Osteoblast (primary cell): ENCODE data around the gene SLC25A6. TPM values are rescaled to one million over a fixed set of nuclear protein-coding genes. Genes with fewer than 3 reads are reported as not detected.

ENCODE experiments used
- DNase-seq: peaks from one replicate; pipeline ENCODE4 v3.0.0; 2011; ENCODE audit warnings: low spot score, mixed read lengths; ENCODE audit not compliant: insufficient read length; ENCODE audit errors: missing footprints
- H2AFZ ChIP-seq: 2 replicates; pipeline ENCODE4 v1.6.0; 2011; ENCODE audit warnings: mild to moderate bottlenecking, low read length
- H3K27ac ChIP-seq: 2 replicates; pipeline ENCODE4 v1.5.1; 2011; ENCODE audit warnings: mild to moderate bottlenecking, low read depth, low read length, moderate library complexity
- H3K27me3 ChIP-seq: 2 replicates; pipeline ENCODE4 v1.6.0; 2012; ENCODE audit warnings: mild to moderate bottlenecking, control low read depth, inconsistent platforms, low read length, moderate library complexity; ENCODE audit not compliant: insufficient read depth
- H3K36me3 ChIP-seq: 2 replicates; pipeline ENCODE4 v1.5.1; 2011; ENCODE audit warnings: mild to moderate bottlenecking, low read length, control low read depth, moderate library complexity; ENCODE audit not compliant: insufficient read depth
- H3K4me1 ChIP-seq: 2 replicates; pipeline ENCODE4 v1.5.1; 2011; ENCODE audit warnings: mild to moderate bottlenecking, low read length, control low read depth, moderate library complexity; ENCODE audit not compliant: insufficient read depth
- H3K4me2 ChIP-seq: 2 replicates; pipeline ENCODE4 v1.6.0; 2011; ENCODE audit warnings: mild to moderate bottlenecking, low read length; ENCODE audit not compliant: insufficient read depth
- H3K4me3 ChIP-seq: fragments of 200-600 bp; sonication (generic); 3 replicates; pipeline ENCODE4 v1.5.1; 2012; ENCODE audit warnings: mild to moderate bottlenecking, low read length, inconsistent platforms; ENCODE audit not compliant: insufficient read depth
- H3K79me2 ChIP-seq: 2 replicates; pipeline ENCODE4 v1.6.0; 2012; ENCODE audit warnings: mild to moderate bottlenecking, low read length, control low read depth, inconsistent platforms; ENCODE audit not compliant: insufficient read depth
- H3K9me3 ChIP-seq: 2 replicates; pipeline ENCODE4 v1.5.1; 2011; ENCODE audit warnings: low read depth, low read length, control low read depth
- H4K20me1 ChIP-seq: 2 replicates; pipeline ENCODE4 v1.6.0; 2012; ENCODE audit warnings: mild to moderate bottlenecking, low read length, control low read depth; ENCODE audit not compliant: insufficient read depth
- total RNA-seq: library from RNA; depleted of rRNA; stranded (reverse); fragments of >200 nt; gene quantifications from 2 replicates; pipeline ENCODE4 v1.2.3, GENCODE V29; 2012
- TF ChIP-seq, protein P1 (sequence below): IDR thresholded peaks from 2 replicates; pipeline ENCODE4 v1.5.1; 2011; ENCODE audit warnings: mild to moderate bottlenecking, low read depth, low read length, moderate library complexity; ENCODE audit errors: extremely low read depth

SLC25A6 gene
- total RNA-seq, 1 donor: 203 TPM

DNA sequence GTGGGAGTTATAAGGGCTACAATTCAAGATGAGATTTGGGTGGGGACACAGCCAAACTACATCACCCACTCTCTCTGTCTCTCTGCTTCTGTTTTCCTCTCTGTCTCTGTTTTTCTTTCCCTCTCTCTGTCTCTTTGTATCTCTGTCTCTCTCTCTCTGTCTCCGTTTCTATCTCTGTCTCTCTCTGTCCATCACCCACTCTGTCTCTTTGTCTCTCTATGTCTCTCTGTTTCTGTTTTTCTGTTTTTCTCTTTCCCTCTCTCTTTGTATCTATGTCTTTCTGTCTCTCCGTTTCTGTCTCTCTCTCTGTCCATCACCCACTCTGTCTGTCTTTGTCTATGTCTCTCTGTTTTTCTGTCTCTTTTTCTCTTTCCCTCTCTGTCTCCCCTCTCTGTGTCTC is 30.0 kb downstream of the SLC25A6 start:
- no peaks in the 10 kb centered on the region for H3K36me3 ChIP-seq
- H4K20me1 ChIP-seq: no peaks in the 10 kb centered on the region
- no peaks in the 10 kb centered on the region for H3K9me3 ChIP-seq
- H3K27ac ChIP-seq: no peak overlapping the region
- DNase-seq: no peak
- no peak overlapping the region for H2AFZ ChIP-seq
- TF ChIP-seq, protein P1, sequence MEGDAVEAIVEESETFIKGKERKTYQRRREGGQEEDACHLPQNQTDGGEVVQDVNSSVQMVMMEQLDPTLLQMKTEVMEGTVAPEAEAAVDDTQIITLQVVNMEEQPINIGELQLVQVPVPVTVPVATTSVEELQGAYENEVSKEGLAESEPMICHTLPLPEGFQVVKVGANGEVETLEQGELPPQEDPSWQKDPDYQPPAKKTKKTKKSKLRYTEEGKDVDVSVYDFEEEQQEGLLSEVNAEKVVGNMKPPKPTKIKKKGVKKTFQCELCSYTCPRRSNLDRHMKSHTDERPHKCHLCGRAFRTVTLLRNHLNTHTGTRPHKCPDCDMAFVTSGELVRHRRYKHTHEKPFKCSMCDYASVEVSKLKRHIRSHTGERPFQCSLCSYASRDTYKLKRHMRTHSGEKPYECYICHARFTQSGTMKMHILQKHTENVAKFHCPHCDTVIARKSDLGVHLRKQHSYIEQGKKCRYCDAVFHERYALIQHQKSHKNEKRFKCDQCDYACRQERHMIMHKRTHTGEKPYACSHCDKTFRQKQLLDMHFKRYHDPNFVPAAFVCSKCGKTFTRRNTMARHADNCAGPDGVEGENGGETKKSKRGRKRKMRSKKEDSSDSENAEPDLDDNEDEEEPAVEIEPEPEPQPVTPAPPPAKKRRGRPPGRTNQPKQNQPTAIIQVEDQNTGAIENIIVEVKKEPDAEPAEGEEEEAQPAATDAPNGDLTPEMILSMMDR: no peak
- no peaks in the 10 kb centered on the region for H3K27me3 ChIP-seq
- H3K4me2 ChIP-seq: no peak overlapping the region
- no peaks in the 10 kb centered on the region for H3K79me2 ChIP-seq
- no peak overlapping the region for H3K4me3 ChIP-seq
- no peaks in the 10 kb centered on the region for H3K4me1 ChIP-seq

DNA sequence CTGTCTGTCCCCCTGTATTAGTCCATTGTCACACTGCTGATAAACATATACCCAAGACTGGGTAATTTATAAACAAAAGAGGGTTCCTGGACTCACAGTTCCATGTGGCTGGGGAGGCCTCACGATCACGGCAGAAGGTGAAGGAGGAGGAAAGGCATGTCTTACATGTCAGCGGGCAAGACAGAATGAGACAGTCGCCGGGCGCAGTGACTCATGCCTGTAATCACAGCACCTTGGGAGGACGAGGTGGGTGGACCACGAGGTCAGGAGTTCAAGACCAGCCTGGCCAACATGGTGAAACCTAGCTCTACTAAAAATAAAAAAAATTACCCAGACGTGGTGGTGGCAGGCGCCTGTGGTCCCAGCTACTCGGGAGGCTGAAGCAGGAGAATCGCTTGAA is 30.6 kb downstream of the SLC25A6 start:
- H3K79me2 ChIP-seq: no peaks in the 10 kb centered on the region
- H3K36me3 ChIP-seq: no peaks in the 10 kb centered on the region
- no peak overlapping the region for H3K4me2 ChIP-seq
- no peak overlapping the region for H3K27ac ChIP-seq
- no peak overlapping the region for H3K4me3 ChIP-seq
- DNase-seq: no peak
- TF ChIP-seq, protein P1: no peak
- no peaks in the 10 kb centered on the region for H3K27me3 ChIP-seq
- no peaks in the 10 kb centered on the region for H3K4me1 ChIP-seq
- no peaks in the 10 kb centered on the region for H4K20me1 ChIP-seq
- H3K9me3 ChIP-seq: no peaks in the 10 kb centered on the region
- no peak overlapping the region for H2AFZ ChIP-seq

DNA sequence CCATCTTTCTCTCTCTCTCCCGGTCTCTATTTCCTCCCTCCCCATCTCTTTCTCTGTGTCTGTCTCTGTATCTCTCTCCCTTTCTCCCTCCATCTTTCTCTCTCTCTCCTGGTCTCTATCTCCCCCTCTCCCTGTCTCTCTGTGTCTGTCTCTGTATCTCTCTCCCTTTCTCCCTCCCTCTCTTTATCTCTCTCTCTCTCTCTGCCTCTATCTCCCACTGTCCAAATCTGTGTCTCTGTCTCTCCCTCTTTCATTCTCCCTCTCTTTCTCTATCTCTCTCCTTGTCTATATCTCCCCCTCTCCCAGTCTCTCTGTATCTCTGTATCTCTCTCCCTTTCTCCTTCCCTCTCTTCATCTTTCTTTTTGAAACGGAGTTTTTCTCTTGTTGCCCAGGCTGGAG is 31.7 kb downstream of the SLC25A6 start:
- Histone ChIP-seq H4K20me1 (no peaks in the 10 kb centered on the region), H3K36me3 (no peaks in the 10 kb centered on the region), H3K9me3 (no peaks in the 10 kb centered on the region), H3K27ac (no peak overlapping the region), H3K79me2 (no peaks in the 10 kb centered on the region), H3K27me3 (no peaks in the 10 kb centered on the region), H3K4me2 (no peak overlapping the region), H2AFZ (no peak overlapping the region), H3K4me3 (no peak overlapping the region), H3K4me1 (no peaks in the 10 kb centered on the region)
- TF ChIP-seq, protein P1: no peak
- no peak for DNase-seq

DNA sequence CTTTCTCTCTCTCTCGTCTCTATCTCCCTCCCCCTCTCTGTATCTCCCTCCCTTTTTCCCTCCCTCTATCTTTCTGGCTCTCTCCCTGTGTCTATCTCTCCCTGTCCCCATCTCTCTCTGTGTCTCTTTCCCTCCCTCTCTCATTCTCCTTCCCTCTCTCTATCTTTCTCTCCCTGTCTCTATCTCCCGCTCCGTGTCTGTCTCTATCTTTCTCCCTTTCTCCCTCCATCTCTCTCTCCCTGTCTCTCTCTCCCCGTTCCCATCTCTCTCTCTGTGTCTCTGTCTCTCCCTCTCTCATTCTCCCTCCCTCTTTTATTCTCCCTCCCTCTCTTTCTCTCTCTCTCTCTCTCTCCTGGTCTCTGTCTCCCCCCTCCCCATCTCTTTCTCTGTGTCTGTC is 32.4 kb downstream of the SLC25A6 start:
- H3K4me2 ChIP-seq: no peak overlapping the region
- no peak overlapping the region for H3K27ac ChIP-seq
- TF ChIP-seq, protein P1: no peak
- H3K27me3 ChIP-seq: no peaks in the 10 kb centered on the region
- no peaks in the 10 kb centered on the region for H3K36me3 ChIP-seq
- H2AFZ ChIP-seq: no peak overlapping the region
- H3K4me1 ChIP-seq: no peaks in the 10 kb centered on the region
- H3K79me2 ChIP-seq: no peaks in the 10 kb centered on the region
- no peaks in the 10 kb centered on the region for H4K20me1 ChIP-seq
- DNase-seq: no peak
- no peak overlapping the region for H3K4me3 ChIP-seq
- H3K9me3 ChIP-seq: no peaks in the 10 kb centered on the region
